ENCODE measurements around the gene NT5C2.

The NT5C2 gene

DNA sequence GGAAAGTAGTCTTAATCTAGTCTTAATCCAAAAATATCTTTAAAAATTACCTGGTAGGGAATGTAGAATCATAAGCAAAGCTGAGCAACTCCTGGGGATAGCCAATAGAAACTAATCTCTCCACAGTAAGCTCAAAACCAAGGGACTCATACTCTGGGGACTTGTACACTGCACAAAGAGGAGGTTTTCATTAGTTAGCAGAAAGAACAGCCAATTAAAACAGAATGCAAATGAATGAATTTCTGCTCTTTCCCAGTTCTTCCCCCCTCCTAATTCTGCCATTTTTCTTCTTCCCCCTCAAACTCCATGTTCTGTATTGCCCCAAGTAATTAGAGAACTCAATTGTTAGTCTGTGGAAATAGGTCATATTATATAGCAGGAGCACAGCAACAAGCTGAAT, 86.5 kb downstream of the NT5C2 start:
- no peak for DNase-seq (ENCODE audit: low read depth in 2 of 2)
- H3K4me3 ChIP-seq (replicated peaks in 1 of 2; ENCODE audit: low read depth in 2 of 2, low read length in 2 of 2) = no peak overlapping the region
- TF ChIP-seq CTCF (IDR thresholded peaks at IDR 0.05; ENCODE audit: low read depth, low read length) = no peak

- no peak for TF ChIP-seq CTCF (IDR thresholded peaks at IDR 0.05; ENCODE audit: low read depth, low read length)
- H3K4me3 ChIP-seq (replicated peaks in 1 of 2; ENCODE audit: low read depth in 2 of 2, low read length in 2 of 2) = no peak overlapping the region
- no peak for DNase-seq (ENCODE audit: low read depth in 2 of 2)
These were observed 87.6 kb downstream of the NT5C2 start for GRCh38 chr10:103105462-103105861.

DNA sequence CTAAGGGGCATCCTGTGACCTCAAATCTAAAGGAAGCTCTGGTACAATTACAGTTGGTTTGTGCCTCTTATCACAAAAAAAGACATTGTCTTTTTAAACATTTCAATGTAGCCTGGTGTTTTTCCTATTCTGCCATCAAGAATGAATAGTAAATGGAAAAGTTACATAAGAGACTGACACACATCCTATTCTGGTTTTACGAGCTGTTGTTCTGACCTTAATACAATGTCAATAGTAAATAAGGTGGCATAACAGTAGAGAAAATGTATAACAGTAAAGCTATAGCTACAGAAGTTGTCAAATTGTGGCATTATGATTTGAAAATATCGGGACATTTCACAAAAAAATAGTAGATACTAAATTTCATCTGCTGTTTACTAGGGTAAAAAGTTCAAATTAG, 88.4 kb downstream of the NT5C2 start:
- H3K4me3 ChIP-seq (replicated peaks in 1 of 2; ENCODE audit: low read depth in 2 of 2, low read length in 2 of 2) = no peak overlapping the region
- DNase-seq (ENCODE audit: low read depth in 2 of 2) = no peak
- TF ChIP-seq CTCF (IDR thresholded peaks at IDR 0.05; ENCODE audit: low read depth, low read length) = no peak

GRCh38 chr10:103103989-103104388, 89.1 kb downstream of the NT5C2 start:
- no peak for DNase-seq (ENCODE audit: low read depth in 2 of 2)
- no peak overlapping the region for H3K4me3 ChIP-seq (replicated peaks in 1 of 2; ENCODE audit: low read depth in 2 of 2, low read length in 2 of 2)

GRCh38 chr10:103102195-103102594, 90.9 kb downstream of the NT5C2 start:
- no peak overlapping the region for H3K4me3 ChIP-seq (replicated peaks in 1 of 2; ENCODE audit: low read depth in 2 of 2, low read length in 2 of 2)
- DNase-seq (ENCODE audit: low read depth in 2 of 2) = no peak
- no peak for TF ChIP-seq CTCF (IDR thresholded peaks at IDR 0.05; ENCODE audit: low read depth, low read length)

More at GRCh38 chr10:103103989-103104388, 89.1 kb downstream of the NT5C2 start:
- no peak for TF ChIP-seq CTCF (IDR thresholded peaks at IDR 0.05; ENCODE audit: low read depth, low read length)

DNA sequence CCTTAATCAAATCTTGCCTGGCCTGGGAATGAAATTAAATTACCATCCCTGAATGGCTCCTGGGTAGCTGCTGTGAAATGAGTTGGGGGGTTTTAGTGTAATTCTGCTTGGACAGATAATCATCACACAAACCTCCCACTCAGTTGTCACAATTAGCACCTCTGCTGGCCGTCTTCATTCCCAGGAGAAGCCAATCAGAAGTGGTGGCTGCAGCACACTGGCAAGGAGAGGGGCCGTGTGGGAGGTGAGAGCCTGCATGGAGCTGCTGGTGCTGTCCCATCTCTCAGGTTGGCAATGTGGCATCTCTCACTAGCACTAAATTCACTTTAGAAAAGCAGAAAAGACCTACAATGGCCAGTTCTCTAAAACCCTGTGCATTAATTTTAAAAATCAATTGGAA, 92.5 kb downstream of the NT5C2 start:
- DNase-seq (ENCODE audit: low read depth in 2 of 2) = no peak
- TF ChIP-seq CTCF (IDR thresholded peaks at IDR 0.05; ENCODE audit: low read depth, low read length) = no peak
- no peak overlapping the region for H3K4me3 ChIP-seq (replicated peaks in 1 of 2; ENCODE audit: low read depth in 2 of 2, low read length in 2 of 2)

- DNase-seq (ENCODE audit: low read depth in 2 of 2) = no peak
- TF ChIP-seq CTCF (IDR thresholded peaks at IDR 0.05; ENCODE audit: low read depth, low read length) = no peak
- no peak overlapping the region for H3K4me3 ChIP-seq (replicated peaks in 1 of 2; ENCODE audit: low read depth in 2 of 2, low read length in 2 of 2)
These were observed 94.8 kb downstream of the NT5C2 start for GRCh38 chr10:103098240-103098639.
